ENCODE data around the gene MMP24OS.

The MMP24OS gene

GRCh38 chr20:35277531-35278395 lies at the start of gene MMP24OS:
TSS of gene MMP24OS (minus strand) at chr20:35278122. CDS start at chr20:35277929, 193 bp downstream.
- Histone ChIP-seq H3K36me3 (ENCODE audit: control insufficient read depth in 2 of 2, insufficient read depth in 2 of 2, low read length in 2 of 2) (peaks cover 22 to 30% of the 10 kb centered on the region in 2 donors), H3K9ac (ENCODE audit: low read length in 2 of 2) (peak within 1 kb of the TSS; percentile 85 to 94), H3K9me3 (ENCODE audit: control insufficient read depth in 2 of 2, low read length in 2 of 2) (no peaks in the 10 kb centered on the region), H3K4me3 (ENCODE audit: low read length in 2 of 2) (peak within 1 kb of the TSS; percentile 88), H3K27ac (ENCODE audit: low read length) (peak within 1 kb of the TSS; percentile 80), H3K27me3 (ENCODE audit: control insufficient read depth in 1 of 2, insufficient read depth in 2 of 2, low read length in 2 of 2) (no peaks in the 10 kb centered on the region), H3K4me1 (ENCODE audit: control insufficient read depth, insufficient read depth, low read length) (peaks cover 26% of the 10 kb centered on the region)

- Histone ChIP-seq H3K27ac (ENCODE audit: low read length) (no peak overlapping the region), H3K9ac (ENCODE audit: low read length in 2 of 2) (no peak overlapping the region), H3K36me3 (ENCODE audit: control insufficient read depth in 2 of 2, insufficient read depth in 2 of 2, low read length in 2 of 2) (no peaks in the 10 kb centered on the region), H3K9me3 (ENCODE audit: control insufficient read depth in 2 of 2, low read length in 2 of 2) (no peaks in the 10 kb centered on the region), H3K4me3 (ENCODE audit: low read length in 2 of 2) (no peak overlapping the region), H3K4me1 (ENCODE audit: control insufficient read depth, insufficient read depth, low read length) (peaks cover 12% of the 10 kb centered on the region), H3K27me3 (ENCODE audit: control insufficient read depth in 1 of 2, insufficient read depth in 2 of 2, low read length in 2 of 2) (no peaks in the 10 kb centered on the region)
These were observed 49.4 kb upstream of the MMP24OS start for GRCh38 chr20:35327074-35327976.

DNA sequence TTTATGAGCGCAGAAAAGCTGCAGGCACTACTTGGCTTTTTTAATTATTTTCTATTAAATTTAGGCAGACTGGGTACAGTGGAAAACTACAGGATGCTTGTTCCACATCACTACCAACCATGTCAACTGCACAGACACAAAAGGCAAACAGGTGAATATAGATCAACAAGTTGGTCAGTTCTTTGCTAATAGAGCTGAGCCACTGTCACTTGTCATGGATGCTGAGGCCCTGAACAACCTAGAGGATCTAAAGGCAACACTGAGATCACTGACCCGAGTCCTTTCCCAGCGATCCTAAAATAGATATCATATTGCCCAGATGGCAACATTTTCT lies 48.8 kb upstream of the MMP24OS start:
- Histone ChIP-seq H3K27ac (ENCODE audit: low read length) (no peak overlapping the region), H3K9ac (ENCODE audit: low read length in 2 of 2) (no peak overlapping the region), H3K4me3 (ENCODE audit: low read length in 2 of 2) (no peak overlapping the region), H3K27me3 (ENCODE audit: control insufficient read depth in 1 of 2, insufficient read depth in 2 of 2, low read length in 2 of 2) (no peaks in the 10 kb centered on the region), H3K36me3 (ENCODE audit: control insufficient read depth in 2 of 2, insufficient read depth in 2 of 2, low read length in 2 of 2) (no peaks in the 10 kb centered on the region), H3K9me3 (ENCODE audit: control insufficient read depth in 2 of 2, low read length in 2 of 2) (no peaks in the 10 kb centered on the region), H3K4me1 (ENCODE audit: control insufficient read depth, insufficient read depth, low read length) (peaks cover 7% of the 10 kb centered on the region)

DNA sequence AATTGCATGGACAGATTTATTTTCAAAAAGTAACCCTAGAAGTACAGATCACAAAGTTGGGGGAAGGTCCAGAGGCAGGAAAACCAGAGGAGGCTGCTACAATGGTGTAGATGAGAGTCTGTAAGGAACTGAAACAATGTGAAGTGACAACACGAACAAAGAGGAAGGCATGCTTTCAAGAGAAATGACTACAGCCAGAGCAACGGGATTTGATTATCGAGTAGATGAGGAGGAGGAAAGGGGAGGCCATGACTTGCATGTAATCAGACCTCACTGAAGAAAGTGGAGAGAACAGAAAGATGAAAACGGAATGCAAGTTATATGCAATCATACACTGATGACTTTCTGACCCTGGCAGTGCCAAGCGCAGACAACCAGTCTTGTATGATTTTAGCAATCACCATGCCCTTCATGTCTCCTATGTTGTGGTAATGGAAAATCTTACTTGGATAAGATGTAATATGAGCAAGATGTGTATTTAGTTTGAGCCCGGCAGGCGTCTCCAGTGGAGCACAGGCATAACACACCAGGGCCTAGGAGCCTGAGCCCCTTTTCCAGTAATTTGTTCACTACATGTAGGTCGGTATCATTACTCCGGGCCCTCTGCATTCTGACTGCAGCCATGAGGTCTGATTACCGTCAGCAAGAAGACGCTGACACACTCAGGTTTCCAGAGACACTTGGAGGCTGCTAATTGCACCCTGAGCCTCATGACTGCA lies 48.3 kb upstream of the MMP24OS start:
- H3K4me3 ChIP-seq (ENCODE audit: low read length in 2 of 2): no peak overlapping the region
- H3K4me1 ChIP-seq (ENCODE audit: control insufficient read depth, insufficient read depth, low read length): peaks cover 3% of the 10 kb centered on the region
- no peaks in the 10 kb centered on the region for H3K9me3 ChIP-seq (ENCODE audit: control insufficient read depth in 2 of 2, low read length in 2 of 2)
- no peaks in the 10 kb centered on the region for H3K27me3 ChIP-seq (ENCODE audit: control insufficient read depth in 1 of 2, insufficient read depth in 2 of 2, low read length in 2 of 2)
- no peak overlapping the region for H3K27ac ChIP-seq (ENCODE audit: low read length)
- H3K9ac ChIP-seq (ENCODE audit: low read length in 2 of 2): no peak overlapping the region
- no peaks in the 10 kb centered on the region for H3K36me3 ChIP-seq (ENCODE audit: control insufficient read depth in 2 of 2, insufficient read depth in 2 of 2, low read length in 2 of 2)

- H3K27me3 ChIP-seq (ENCODE audit: control insufficient read depth in 1 of 2, insufficient read depth in 2 of 2, low read length in 2 of 2): no peaks in the 10 kb centered on the region
- H3K27ac ChIP-seq (ENCODE audit: low read length): no peak overlapping the region
- H3K9me3 ChIP-seq (ENCODE audit: control insufficient read depth in 2 of 2, low read length in 2 of 2): no peaks in the 10 kb centered on the region
- H3K4me3 ChIP-seq (ENCODE audit: low read length in 2 of 2): no peak overlapping the region
- H3K4me1 ChIP-seq (ENCODE audit: control insufficient read depth, insufficient read depth, low read length): peaks cover 4% of the 10 kb centered on the region
- H3K36me3 ChIP-seq (ENCODE audit: control insufficient read depth in 2 of 2, insufficient read depth in 2 of 2, low read length in 2 of 2): no peaks in the 10 kb centered on the region
- H3K9ac ChIP-seq (ENCODE audit: low read length in 2 of 2): no peak overlapping the region
These were observed 47.5 kb upstream of the MMP24OS start for GRCh38 chr20:35325401-35325800.

- Histone ChIP-seq H3K27me3 (ENCODE audit: control insufficient read depth in 1 of 2, insufficient read depth in 2 of 2, low read length in 2 of 2) (no peaks in the 10 kb centered on the region), H3K4me3 (ENCODE audit: low read length in 2 of 2) (no peak overlapping the region), H3K27ac (ENCODE audit: low read length) (no peak overlapping the region), H3K9ac (ENCODE audit: low read length in 2 of 2) (no peak overlapping the region), H3K4me1 (ENCODE audit: control insufficient read depth, insufficient read depth, low read length) (peaks cover 19% of the 10 kb centered on the region), H3K36me3 (ENCODE audit: control insufficient read depth in 2 of 2, insufficient read depth in 2 of 2, low read length in 2 of 2) (no peaks in the 10 kb centered on the region), H3K9me3 (ENCODE audit: control insufficient read depth in 2 of 2, low read length in 2 of 2) (no peaks in the 10 kb centered on the region)
These were observed 42.6 kb upstream of the MMP24OS start for GRCh38 chr20:35320396-35321126.

- no peaks in the 10 kb centered on the region for H3K9me3 ChIP-seq (ENCODE audit: control insufficient read depth in 2 of 2, low read length in 2 of 2)
- no peak overlapping the region for H3K4me3 ChIP-seq (ENCODE audit: low read length in 2 of 2)
- H3K4me1 ChIP-seq (ENCODE audit: control insufficient read depth, insufficient read depth, low read length): peaks cover 19% of the 10 kb centered on the region
- no peak overlapping the region for H3K27ac ChIP-seq (ENCODE audit: low read length)
- H3K9ac ChIP-seq (ENCODE audit: low read length in 2 of 2): no peak overlapping the region
- no peaks in the 10 kb centered on the region for H3K36me3 ChIP-seq (ENCODE audit: control insufficient read depth in 2 of 2, insufficient read depth in 2 of 2, low read length in 2 of 2)
- no peaks in the 10 kb centered on the region for H3K27me3 ChIP-seq (ENCODE audit: control insufficient read depth in 1 of 2, insufficient read depth in 2 of 2, low read length in 2 of 2)
These were observed 41.9 kb upstream of the MMP24OS start for GRCh38 chr20:35319871-35320197.

DNA sequence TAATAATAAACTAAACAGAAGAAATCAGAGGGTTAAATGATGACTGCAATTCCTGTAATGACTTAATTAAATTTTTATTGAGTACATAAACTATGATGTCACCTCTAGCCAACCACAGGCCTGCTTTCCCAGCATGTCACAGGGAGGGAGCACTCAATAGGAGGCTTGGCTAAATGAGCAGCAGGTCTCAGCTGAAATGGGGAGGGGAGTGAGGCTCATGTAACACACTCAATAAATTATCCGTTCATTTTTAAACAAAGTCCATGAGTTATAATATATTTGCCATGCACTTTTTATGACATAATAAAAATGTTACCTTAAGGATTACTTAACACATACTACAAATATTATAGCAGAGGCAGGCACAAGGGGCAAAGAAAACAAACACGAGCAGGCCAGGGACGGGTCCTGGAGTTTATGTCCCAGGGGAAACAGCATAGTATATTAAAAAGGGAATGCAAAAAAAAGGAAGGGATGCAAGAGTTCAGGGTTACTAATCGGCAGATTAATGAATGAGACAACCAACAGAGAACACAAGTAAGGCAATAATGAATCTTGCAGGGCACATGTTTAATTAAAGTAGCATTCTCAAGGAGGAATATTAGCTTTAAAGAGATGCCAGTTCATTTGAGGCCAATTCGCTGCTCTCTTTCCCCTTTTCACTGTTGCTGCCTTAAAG lies 41.4 kb upstream of the MMP24OS start:
- Histone ChIP-seq H3K36me3 (ENCODE audit: control insufficient read depth in 2 of 2, insufficient read depth in 2 of 2, low read length in 2 of 2) (peaks cover 0 to under 1% of the 10 kb centered on the region in 2 donors), H3K27ac (ENCODE audit: low read length) (no peak overlapping the region), H3K9me3 (ENCODE audit: control insufficient read depth in 2 of 2, low read length in 2 of 2) (no peaks in the 10 kb centered on the region), H3K4me3 (ENCODE audit: low read length in 2 of 2) (no peak overlapping the region), H3K9ac (ENCODE audit: low read length in 2 of 2) (no peak overlapping the region), H3K27me3 (ENCODE audit: control insufficient read depth in 1 of 2, insufficient read depth in 2 of 2, low read length in 2 of 2) (no peaks in the 10 kb centered on the region), H3K4me1 (ENCODE audit: control insufficient read depth, insufficient read depth, low read length) (peaks cover 19% of the 10 kb centered on the region)

- Histone ChIP-seq H3K27me3 (ENCODE audit: control insufficient read depth in 1 of 2, insufficient read depth in 2 of 2, low read length in 2 of 2) (no peaks in the 10 kb centered on the region), H3K4me1 (ENCODE audit: control insufficient read depth, insufficient read depth, low read length) (peaks cover 19% of the 10 kb centered on the region), H3K4me3 (ENCODE audit: low read length in 2 of 2) (no peak overlapping the region), H3K27ac (ENCODE audit: low read length) (peak overlapping the region; percentile 24), H3K9me3 (ENCODE audit: control insufficient read depth in 2 of 2, low read length in 2 of 2) (no peaks in the 10 kb centered on the region), H3K36me3 (ENCODE audit: control insufficient read depth in 2 of 2, insufficient read depth in 2 of 2, low read length in 2 of 2) (peaks cover 0 to 2% of the 10 kb centered on the region in 2 donors), H3K9ac (ENCODE audit: low read length in 2 of 2) (peak overlapping the region in 1 of 2 donors; percentile 37)
These were observed 40.7 kb upstream of the MMP24OS start for GRCh38 chr20:35318502-35319157.

All from stomach smooth muscle (tissue), 2 donors.